ENCODE data around the gene ANAPC16. TPM values are rescaled to one million over a fixed set of nuclear protein-coding genes. Genes with fewer than 3 reads are reported as not detected.
"Not testable (repeated sequence)": the region's sequence is repeated elsewhere in the genome, so short reads cannot be mapped to it uniquely, and the experiment has no call there.

ANAPC16 gene
- total and polyA plus RNA-seq, 8 donors: 12.7 to 231 (median 103) TPM

- Histone ChIP-seq H3K4me1 (peaks cover 92 to 99% (median 97%) of the 10 kb centered on the region in 4 donors), H3K36me3 (no peaks in the 10 kb centered on the region), H3K27me3 (no peaks in the 10 kb centered on the region), H3K27ac (peak overlapping the region; percentile 6 to 97 (median 92)), H3K9me3 (no peaks in the 10 kb centered on the region), H3K4me3 (no peak overlapping the region)
- TF ChIP-seq CTCF (IDR thresholded peaks at IDR 0.05): no peak
- no peak for TF ChIP-seq POLR2A (IDR thresholded peaks at IDR 0.05)
- no peak for TF ChIP-seq EP300 (IDR thresholded peaks at IDR 0.05)
- TF ChIP-seq POLR2AphosphoS5 (IDR thresholded peaks at IDR 0.05): no peak
- WGBS, 5 donors: 12 to 26% (median 17%) methylated on average over 3 of the region's 3 CpGs
- intact Hi-C loops (cut with DNase I; ENCODE audit: low total_unique reads): no loop called here
- no peak for DNase-seq
Observed at GRCh38 chr10:72245949-72246525, 30.2 kb downstream of the ANAPC16 start.

- peak; percentile 96 to 98 (median 97) for TF ChIP-seq POLR2AphosphoS5 (IDR thresholded peaks at IDR 0.05)
- TF ChIP-seq EP300 (IDR thresholded peaks at IDR 0.05): peak; percentile 95
- TF ChIP-seq CTCF (IDR thresholded peaks at IDR 0.05): no peak
- no peak for TF ChIP-seq POLR2A (IDR thresholded peaks at IDR 0.05)
- Histone ChIP-seq H3K4me1 (peaks cover 93 to 100% (median 97%) of the 10 kb centered on the region in 4 donors), H3K27ac (peak overlapping the region; percentile 87 to 97 (median 92)), H3K36me3 (no peaks in the 10 kb centered on the region), H3K9me3 (no peaks in the 10 kb centered on the region), H3K27me3 (no peaks in the 10 kb centered on the region), H3K4me3 (peak overlapping the region; percentile 16 to 27 (median 16))
- intact Hi-C loops (cut with DNase I; ENCODE audit: low total_unique reads): no loop called here
- 3 to 12% (median 5%) methylated on average over 7 to 10 of the region's 10 CpGs for WGBS, 5 donors
- peak; percentile 87 to 90 for DNase-seq
Observed at GRCh38 chr10:72248468-72249151, 32.8 kb downstream of the ANAPC16 start.

GRCh38 chr10:72249176-72249862 is 33.5 kb downstream of the ANAPC16 start:
- 80 to 90% (median 84%) methylated on average over 16 to 17 of the region's 17 CpGs for WGBS, 5 donors
- H3K4me3 ChIP-seq: peak overlapping the region in 2 of 4 donors; percentile 17 to 27
- H3K27me3 ChIP-seq; H3K9me3 ChIP-seq; H3K36me3 ChIP-seq; intact Hi-C loops (cut with DNase I; ENCODE audit: low total_unique reads); DNase-seq: not testable (repeated sequence)
- peak overlapping the region; percentile 87 to 97 (median 92) for H3K27ac ChIP-seq
- H3K4me1 ChIP-seq: peaks cover 93 to 100% (median 97%) of the 10 kb centered on the region in 4 donors

GRCh38 chr10:72250666-72251065 is 34.9 kb downstream of the ANAPC16 start:
- TF ChIP-seq CTCF (IDR thresholded peaks at IDR 0.05): no peak
- no peak for TF ChIP-seq POLR2A (IDR thresholded peaks at IDR 0.05)
- TF ChIP-seq EP300 (IDR thresholded peaks at IDR 0.05): no peak
- peak in 2 of 3 donors; percentile 11 to 48 for TF ChIP-seq POLR2AphosphoS5 (IDR thresholded peaks at IDR 0.05)
- 13 to 81% (median 71%) methylated on average over 1 of the region's 1 CpG for WGBS, 5 donors
- H3K9me3 ChIP-seq: no peaks in the 10 kb centered on the region
- peaks cover 93 to 100% (median 97%) of the 10 kb centered on the region in 4 donors for H3K4me1 ChIP-seq
- no peaks in the 10 kb centered on the region for H3K36me3 ChIP-seq
- H3K4me3 ChIP-seq: no peak overlapping the region
- DNase-seq: peak; percentile 43 to 81
- no peaks in the 10 kb centered on the region for H3K27me3 ChIP-seq
- H3K27ac ChIP-seq: peak overlapping the region; percentile 45 to 97 (median 92)
- intact Hi-C loops (cut with DNase I; ENCODE audit: low total_unique reads): no loop called here
